SU-DHL-6 (cell line): Measurements from ENCODE around the gene STK39.

ENCODE experiments used
- H2AFZ ChIP-seq: fragments of 200-600 bp; sonication (generic); 2 replicates; pipeline ENCODE4 v1.6.1; 2014; ENCODE audit warnings: low read depth, mild to moderate bottlenecking, moderate library complexity, mixed read lengths, antibody characterized with exemption, low read length; ENCODE audit not compliant: severe bottlenecking
- H3F3A ChIP-seq: fragments of 200-600 bp; shearing (Covaris generic); 2 replicates; pipeline ENCODE4 v1.6.0; 2016; ENCODE audit warnings: antibody characterized with exemption, mild to moderate bottlenecking; ENCODE audit not compliant: insufficient read depth
- H3K27ac ChIP-seq: fragments of 200-600 bp; sonication (generic); 2 replicates; pipeline ENCODE4 v1.5.1; 2016; ENCODE audit warnings: low read depth, mild to moderate bottlenecking, low read length, moderate library complexity, mixed read lengths
- H3K27me3 ChIP-seq: fragments of 200-600 bp; sonication (generic), shearing (Covaris generic); 2 replicates; pipeline ENCODE4 v1.6.0; 2014; ENCODE audit warnings: mild to moderate bottlenecking, low read length
- H3K36me3 ChIP-seq: fragments of 200-600 bp; sonication (generic); 2 replicates; pipeline ENCODE4 v1.6.1; 2014; ENCODE audit warnings: mild to moderate bottlenecking, low read length, mixed read lengths
- H3K4me2 ChIP-seq: fragments of 300-600, 200-600 bp; shearing (Covaris generic), sonication (generic); 2 replicates; pipeline ENCODE4 v1.6.0; 2014; ENCODE audit warnings: low read length, low read depth, mild to moderate bottlenecking; ENCODE audit not compliant: poor library complexity, severe bottlenecking
- H3K4me3 ChIP-seq: fragments of 200-600 bp; sonication (generic); 2 replicates; pipeline ENCODE4 v1.5.1; 2014; ENCODE audit warnings: antibody characterized with exemption, low read length, mild to moderate bottlenecking, mixed read lengths; ENCODE audit not compliant: insufficient read depth, poor library complexity, severe bottlenecking
- H3K79me2 ChIP-seq: fragments of 200-600 bp; sonication (generic); 2 replicates; pipeline ENCODE4 v1.6.1; 2014; ENCODE audit warnings: mild to moderate bottlenecking, low read length, moderate library complexity; ENCODE audit not compliant: insufficient read depth
- H3K9ac ChIP-seq: fragments of 200-600 bp; sonication (generic); 2 replicates; pipeline ENCODE4 v1.7.0; 2014; ENCODE audit warnings: mild to moderate bottlenecking, low read length
- H3K9me2 ChIP-seq: fragments of 200-600 bp; sonication (generic); replicated peaks from 2 replicates; pipeline ENCODE4 v1.6.1; 2014; ENCODE audit warnings: low read length; ENCODE audit not compliant: insufficient read depth
- H3K9me3 ChIP-seq: fragments of 200-600 bp; sonication (generic); 2 replicates; pipeline ENCODE4 v1.6.1; 2014; ENCODE audit warnings: low read length, mixed read lengths; ENCODE audit not compliant: insufficient read depth
- H4K20me1 ChIP-seq: fragments of 200-600 bp; sonication (generic); 2 replicates; pipeline ENCODE4 v1.6.1; 2014; ENCODE audit warnings: low read depth, mild to moderate bottlenecking, antibody characterized with exemption, low read length, moderate library complexity, mixed read lengths
- CTCF ChIP-seq: fragments of 200-600 bp; sonication (generic); IDR thresholded peaks from one replicate; pipeline ENCODE4 v1.5.1; 2017; ENCODE audit warnings: antibody characterized with exemption, mild to moderate bottlenecking, low read length, moderate library complexity; ENCODE audit not compliant: insufficient read depth, poor library complexity, severe bottlenecking
- EZH2phosphoT487 ChIP-seq: fragments of 200-600 bp; sonication (generic), shearing (Covaris generic); conservative IDR thresholded peaks from 2 replicates; pipeline ENCODE4 v1.6.1; 2018; ENCODE audit warnings: mild to moderate bottlenecking, antibody characterized with exemption, low read length, moderate library complexity, mixed read lengths

STK39 gene

GRCh38 chr2:168158586-168158985 is 88.8 kb downstream of the STK39 start:
- Histone ChIP-seq H3F3A (no peaks in the 10 kb centered on the region), H3K4me3 (no peak overlapping the region), H4K20me1 (no peaks in the 10 kb centered on the region), H3K27ac (no peak overlapping the region), H3K79me2 (no peaks in the 10 kb centered on the region), H3K27me3 (no peaks in the 10 kb centered on the region), H3K9me2 (no peaks in the 10 kb centered on the region), H3K9me3 (no peaks in the 10 kb centered on the region), H3K36me3 (0 out of 2 replicates have a peak, but pooled peaks cover 4% of the 10 kb centered on the region), H2AFZ (no peak overlapping the region), H3K9ac (no peak overlapping the region), H3K4me2 (no peak overlapping the region)
- TF ChIP-seq CTCF (no peak), EZH2phosphoT487 (no peak)

- no peaks in the 10 kb centered on the region for H3F3A ChIP-seq
- no peak overlapping the region for H3K4me2 ChIP-seq
- no peaks in the 10 kb centered on the region for H3K79me2 ChIP-seq
- no peaks in the 10 kb centered on the region for H3K9me2 ChIP-seq
- H3K4me3 ChIP-seq: no peak overlapping the region
- TF ChIP-seq EZH2phosphoT487: no peak
- TF ChIP-seq CTCF: no peak
- H3K27ac ChIP-seq: no peak overlapping the region
- H3K9ac ChIP-seq: no peak overlapping the region
- H3K9me3 ChIP-seq: no peaks in the 10 kb centered on the region
- H2AFZ ChIP-seq: no peak overlapping the region
- H4K20me1 ChIP-seq: no peaks in the 10 kb centered on the region
- H3K36me3 ChIP-seq: no peaks in the 10 kb centered on the region
- no peaks in the 10 kb centered on the region for H3K27me3 ChIP-seq
These were observed 89.5 kb downstream of the STK39 start for GRCh38 chr2:168157926-168158325.

- TF ChIP-seq CTCF (no peak), EZH2phosphoT487 (no peak)
- Histone ChIP-seq H3K4me2 (no peak overlapping the region), H3K36me3 (no peaks in the 10 kb centered on the region), H2AFZ (no peak overlapping the region), H3K27ac (no peak overlapping the region), H3K9me2 (no peaks in the 10 kb centered on the region), H3K79me2 (no peaks in the 10 kb centered on the region), H3K4me3 (no peak overlapping the region), H3K27me3 (no peaks in the 10 kb centered on the region), H3F3A (no peaks in the 10 kb centered on the region), H4K20me1 (no peaks in the 10 kb centered on the region), H3K9ac (no peak overlapping the region), H3K9me3 (no peaks in the 10 kb centered on the region)
These were observed 90.3 kb downstream of the STK39 start for GRCh38 chr2:168157070-168157469.
